H1 (cell line): ENCODE data around the gene DCBLD2. TPM values are rescaled to one million over a fixed set of nuclear protein-coding genes. Genes with fewer than 3 reads are reported as not detected.

Experiments
- CTCF ChIA-PET: fragments of 300-600 bp; sonication (Branson Sonifier 250); formaldehyde crosslinking; loops from one replicate; lab custom pipeline; 2021; ENCODE audit not compliant: partially characterized antibody; lab: Charles Lee
- POLR2A ChIA-PET: fragments of 300-600 bp; sonication (Branson Sonifier 250); formaldehyde crosslinking; loops from one replicate; lab custom pipeline; 2021; ENCODE audit warnings: inconsistent platforms; ENCODE audit not compliant: partially characterized antibody; lab: Charles Lee
- DNase-seq, 2 experiments: peaks; one replicate each; pipeline versions ENCODE4 v3.0.0 to v3.0.0-alpha.2; 2010 to 2022; ENCODE audit warnings: low spot score in 2 of 2, low read depth in 1 of 2, mixed read lengths in 1 of 2
- FAIRE-seq: peaks from 2 replicates; lab custom pipeline; 2011; peaks lifted over from hg19 to GRCh38; lab: Jason Lieb, UNC
- H2AFZ ChIP-seq: 2 replicates; pipeline ENCODE4 v1.8.1; 2012; ENCODE audit warnings: low read length, inconsistent platforms
- H2AK5ac ChIP-seq: 2 replicates; pipeline ENCODE4 v1.6.1; 2013; ENCODE audit warnings: low read depth, low read length
- H2BK120ac ChIP-seq: replicated peaks from 2 replicates; pipeline ENCODE3; 2013; ENCODE audit warnings: low read depth, low read length, inconsistent platforms
- H2BK12ac ChIP-seq: 2 replicates; pipeline ENCODE4 v1.6.1; 2013; ENCODE audit warnings: low read depth, low read length
- H2BK15ac ChIP-seq: 2 replicates; pipeline ENCODE4 v1.6.1; 2013; ENCODE audit warnings: low read length
- H2BK20ac ChIP-seq: 2 replicates; pipeline ENCODE4 v1.6.1; 2013; ENCODE audit warnings: low read length
- H2BK5ac ChIP-seq: 2 replicates; pipeline ENCODE4 v1.6.1; 2013; ENCODE audit warnings: low read depth, low read length
- H3K14ac ChIP-seq: 2 replicates; pipeline ENCODE4 v1.6.1; 2013; ENCODE audit warnings: inconsistent platforms; ENCODE audit not compliant: insufficient read length
- H3K18ac ChIP-seq: 2 replicates; pipeline ENCODE4 v1.6.1; 2013; ENCODE audit warnings: low read length; ENCODE audit errors: extremely low read depth
- H3K23ac ChIP-seq: 2 replicates; pipeline ENCODE4 v1.6.1; 2013; ENCODE audit warnings: inconsistent platforms; ENCODE audit not compliant: insufficient read length
- H3K23me2 ChIP-seq: 2 replicates; pipeline ENCODE4 v1.6.1; 2013; ENCODE audit warnings: low read depth, low read length
- H3K27ac ChIP-seq: 2 replicates; pipeline ENCODE4 v1.6.1; 2011; ENCODE audit warnings: low read depth, low read length, inconsistent platforms
- H3K27me3 ChIP-seq, 4 experiments: replicated peaks in 1 of 4; 1 replicate in 1 of 4; 2 replicates in 3 of 4; pipeline versions ENCODE4 v1.6.1 to v1.8.1; 2011 to 2013; ENCODE audit warnings: low read length in 3 of 4, mild to moderate bottlenecking in 3 of 4, inconsistent platforms in 2 of 4, mixed read lengths in 2 of 4, moderate library complexity in 1 of 4; ENCODE audit not compliant: control insufficient read depth in 3 of 4, insufficient read depth in 3 of 4; ENCODE audit errors: extremely low read depth in 1 of 4
- H3K36me3 ChIP-seq, 4 experiments: 2 replicates each; pipeline versions ENCODE4 v1.6.1 to v1.8.1; 2011 to 2013; ENCODE audit warnings: mild to moderate bottlenecking in 4 of 4, low read length in 3 of 4, moderate library complexity in 2 of 4, control low read depth in 1 of 4, inconsistent platforms in 1 of 4; ENCODE audit not compliant: insufficient read depth in 4 of 4, control insufficient read depth in 2 of 4
- H3K4ac ChIP-seq: replicated peaks from 2 replicates; pipeline ENCODE3; 2013; ENCODE audit warnings: low read length, low read depth, mixed read lengths, inconsistent platforms; ENCODE audit not compliant: insufficient read length
- H3K4me1 ChIP-seq, 4 experiments: replicated peaks in 1 of 4; 1 replicate in 1 of 4; 2 replicates in 3 of 4; pipeline versions ENCODE4 v1.6.1 to v1.8.1; 2011 to 2013; ENCODE audit warnings: low read length in 3 of 4, inconsistent platforms in 2 of 4, mixed read lengths in 1 of 4; ENCODE audit not compliant: insufficient read depth in 4 of 4, control insufficient read depth in 3 of 4
- H3K4me2 ChIP-seq, 2 experiments: 2 replicates each; pipeline versions ENCODE4 v1.6.1 to v1.8.1; 2011 to 2013; ENCODE audit warnings: low read depth in 2 of 2, low read length in 2 of 2, control low read depth in 1 of 2, inconsistent platforms in 1 of 2, mild to moderate bottlenecking in 1 of 2; ENCODE audit not compliant: insufficient read depth in 1 of 2
- H3K4me3 ChIP-seq, 4 experiments: fragments of 200-600, 300-600 bp in 1 of 4; sonication (generic), shearing (Covaris generic), sonication (Bioruptor Twin) in 1 of 4; 2 replicates each; pipeline versions ENCODE4 v1.5.1 to v1.8.1; 2011 to 2016; ENCODE audit warnings: low read length in 4 of 4, low read depth in 3 of 4, control low read depth in 2 of 4, inconsistent platforms in 2 of 4, mild to moderate bottlenecking in 2 of 4, mixed read lengths in 1 of 4, moderate library complexity in 1 of 4; ENCODE audit not compliant: insufficient read depth in 2 of 4; ENCODE audit errors: extremely low read depth in 1 of 4
- H3K56ac ChIP-seq: replicated peaks from 2 replicates; pipeline ENCODE3; 2013; ENCODE audit warnings: low read depth, mild to moderate bottlenecking, mixed read lengths, low read length, inconsistent platforms; ENCODE audit not compliant: insufficient read length
- H3K79me1 ChIP-seq: 2 replicates; pipeline ENCODE4 v1.6.1; 2013; ENCODE audit warnings: low read depth, low read length, control low read depth
- H3K79me2 ChIP-seq, 2 experiments: 2 replicates each; pipeline versions ENCODE4 v1.6.1 to v1.8.1; 2012 to 2013; ENCODE audit warnings: low read length in 2 of 2, mild to moderate bottlenecking in 2 of 2, inconsistent platforms in 1 of 2; ENCODE audit not compliant: insufficient read depth in 2 of 2, control insufficient read depth in 1 of 2
- H3K9ac ChIP-seq, 4 experiments: replicated peaks in 1 of 4; 1 replicate in 1 of 4; 2 replicates in 3 of 4; pipeline versions ENCODE4 v1.6.1 to v1.8.1; 2011 to 2013; ENCODE audit warnings: low read depth in 3 of 4, low read length in 3 of 4, control low read depth in 2 of 4, mild to moderate bottlenecking in 2 of 4, moderate library complexity in 2 of 4, inconsistent platforms in 1 of 4; ENCODE audit errors: extremely low read depth in 1 of 4
- H3K9me3 ChIP-seq, 2 experiments: 2 replicates each; pipeline versions ENCODE4 v1.6.1 to v1.8.1; 2012 to 2013; ENCODE audit warnings: mild to moderate bottlenecking in 2 of 2, moderate library complexity in 2 of 2, control low read depth in 1 of 2, inconsistent platforms in 1 of 2, low read depth in 1 of 2, low read length in 1 of 2, mixed read lengths in 1 of 2; ENCODE audit not compliant: insufficient read depth in 2 of 2
- H4K20me1 ChIP-seq, 2 experiments: replicated peaks in 1 of 2; 2 replicates each; pipeline versions ENCODE3 to v1.8.1; 2011 to 2013; ENCODE audit warnings: inconsistent platforms in 2 of 2, low read length in 2 of 2, mild to moderate bottlenecking in 1 of 2; ENCODE audit not compliant: insufficient read depth in 2 of 2, control insufficient read depth in 1 of 2
- H4K5ac ChIP-seq: 2 replicates; pipeline ENCODE4 v1.6.1; 2013; ENCODE audit warnings: low read length, low read depth, mixed read lengths, inconsistent platforms; ENCODE audit not compliant: insufficient read length
- H4K8ac ChIP-seq: 2 replicates; pipeline ENCODE4 v1.8.0; 2013; ENCODE audit warnings: mild to moderate bottlenecking, moderate library complexity, low read length, inconsistent platforms; ENCODE audit not compliant: insufficient read depth; ENCODE audit errors: extremely low read depth
- H4K91ac ChIP-seq: replicated peaks from 2 replicates; pipeline ENCODE3; 2013; ENCODE audit warnings: low read length, mixed read lengths, inconsistent platforms; ENCODE audit not compliant: insufficient read length
- CHD2 ChIP-seq: IDR thresholded peaks from 2 replicates; pipeline ENCODE4 v1.6.1; 2012; ENCODE audit warnings: low read length, improper control_type of control experiment
- GTF2F1 ChIP-seq: IDR thresholded peaks from 2 replicates; pipeline ENCODE4 v1.6.1; 2012; ENCODE audit warnings: low read depth, low read length, improper control_type of control experiment, borderline replicate concordance
- HDAC2 ChIP-seq, 2 experiments: fragments of 300-600 bp in 1 of 2; sonication (generic) in 1 of 2; IDR thresholded peaks; 2 replicates each; pipeline ENCODE4 v1.6.1; 2011 to 2012; ENCODE audit warnings: low read depth in 2 of 2, low read length in 2 of 2, mild to moderate bottlenecking in 2 of 2, moderate library complexity in 2 of 2, borderline replicate concordance in 1 of 2, inconsistent platforms in 1 of 2
- JUND ChIP-seq: IDR thresholded peaks from 2 replicates; pipeline ENCODE4 v1.6.1; 2011; ENCODE audit warnings: mild to moderate bottlenecking, improper control_type of control experiment, low read length
- NANOG ChIP-seq: IDR thresholded peaks from 2 replicates; pipeline ENCODE4 v1.6.1; 2011; ENCODE audit warnings: low read length, low read depth, mild to moderate bottlenecking, inconsistent platforms; ENCODE audit not compliant: insufficient read depth, poor library complexity, severe bottlenecking
- POU5F1 ChIP-seq: IDR thresholded peaks from 2 replicates; pipeline ENCODE4 v1.6.1; 2011; ENCODE audit warnings: low read depth, mild to moderate bottlenecking, low read length, moderate library complexity
- SUZ12 ChIP-seq: fragments of 200-600 bp; sonication (generic); IDR thresholded peaks from 2 replicates; pipeline ENCODE4 v1.6.1; 2012; ENCODE audit warnings: mild to moderate bottlenecking, inconsistent platforms, low read length, moderate library complexity, mixed read lengths
- TAF7 ChIP-seq: optimal IDR thresholded peaks from 2 replicates; pipeline ENCODE3; 2011; ENCODE audit warnings: low read depth, mild to moderate bottlenecking, inconsistent platforms, low read length, moderate library complexity, borderline replicate concordance
- WGBS, 2 experiments: shearing (Covaris generic) in 1 of 2; methylation state at CpG; one replicate each; pipeline versions ENCODE4 v1.1.6 to v1.1.7; 2013 to 2015; ENCODE audit warnings: low lambda C conversion rate in 2 of 2, mixed read lengths in 2 of 2, inconsistent platforms in 1 of 2, low coverage in 1 of 2, missing lambda C conversion rate in 1 of 2; ENCODE audit not compliant: insufficient replicate concordance in 2 of 2, insufficient coverage in 1 of 2, insufficient read length in 1 of 2; ENCODE audit errors: extremely low coverage in 1 of 2, missing lambda C conversion rate in 1 of 2; 5-methylcytosine and 5-hydroxymethylcytosine counted together
- polyA plus RNA-seq, 7 experiments: library from polyadenylated mRNA; depleted of rRNA in 3 of 7; stranded (reverse) in 5 of 7; unstranded in 2 of 7; fragments of >200 nt in 5 of 7; fragments of 200-250 nt in 2 of 7; gene quantifications; 1 replicate in 5 of 7; 2 replicates in 1 of 7; 4 replicates in 1 of 7; pipeline versions ENCODE4 v1.2.1 to v1.2.3, GENCODE V29; 2011 to 2013; ENCODE audit warnings: missing spikeins in 2 of 7, mixed read lengths in 2 of 7
- total RNA-seq: library from RNA; stranded (reverse); fragmentation: NEBNext Ultra II Directional; extraction: Animal tissue kit (Norgen Biotek cat#: 25700); gene quantifications from 2 replicates; pipeline ENCODE4 v1.2.1, GENCODE V29; 2021

The DCBLD2 gene
- total and polyA plus RNA-seq, 2 of the 8 experiments (the other 6 are each of a cell fraction or from before 2014, with no cell fraction given): 19.6 to 63.8 TPM

GRCh38 chr3:98902351-98902740 is 851 bp upstream of the DCBLD2 start:
- Histone ChIP-seq H3K27ac (peak overlapping the region; percentile 19; the same call in 1 of the 2 replicates), H3K79me1 (no peaks in the 10 kb centered on the region), H3K14ac (no peak overlapping the region), H3K4ac (peak overlapping the region; percentile 55), H4K91ac (no peak overlapping the region), H3K4me3 (peak overlapping the region; percentile 35 to 100 (median 42); a peak in 7 of 8 replicates), H3K4me2 (peak overlapping the region; percentile 70 to 81), H4K5ac (no peak overlapping the region), H3K23ac (no peak overlapping the region), H3K27me3 (no peaks in the 10 kb centered on the region), H3K9ac (peak overlapping the region in 2 of 4 experiments; percentile 42 to 79; a peak in 1 of 7 replicates), H2BK15ac (no peak overlapping the region), H2AK5ac (no peak overlapping the region), H2BK5ac (no peak overlapping the region; the same call in 1 of the 2 replicates), H3K56ac (no peak overlapping the region), H2AFZ (peak overlapping the region; percentile 47; the same call in 1 of the 2 replicates), H4K8ac (no peak overlapping the region), H4K20me1 (peaks cover 0 to 5% of the 10 kb centered on the region in 2 experiments), H2BK20ac (no peak overlapping the region), H3K9me3 (no peaks in the 10 kb centered on the region), H3K4me1 (peaks cover 0 to 11% (median 4%) of the 10 kb centered on the region in 4 experiments; a peak in 4 of 7 replicates), H2BK120ac (no peak overlapping the region), H3K79me2 (peaks cover 0 to 35% of the 10 kb centered on the region in 2 experiments; a peak in 3 of 4 replicates), H2BK12ac (no peak overlapping the region), H3K18ac (0 out of 2 replicates have a peak overlapping the region, but pooled peaks have one; percentile 28), H3K36me3 (no peaks in the 10 kb centered on the region), H3K23me2 (no peaks in the 10 kb centered on the region; the same call in none of the 2 replicates)
- CTCF ChIA-PET: interaction anchor here (0.9 to 3.3 kb wide), 3 partner anchors 86 to 92 kb away, joined by 3 to 15 read pairs (median 3); no protein-coding TSS in a partner anchor
- POLR2A ChIA-PET: interaction anchor here (0.7 to 4.5 kb wide), 3 partner anchors 12 to 51 kb away, joined by 3 to 54 read pairs (median 21); no protein-coding TSS in a partner anchor
- FAIRE-seq: no peak
- DNase-seq: no peak
- 29% methylated on average over 4 of the region's 4 CpGs; no CpG with 5 or more reads in 1 of the 2 experiments for WGBS, 2 experiments
- TF ChIP-seq GTF2F1: no peak
- no peak for TF ChIP-seq SUZ12
- TF ChIP-seq POU5F1: no peak
- no peak for TF ChIP-seq HDAC2 (IDR thresholded peaks at IDR 0.05; ENCODE audit: borderline replicate concordance in 1 of 2, low read depth in 2 of 2, low read length in 2 of 2)
- TF ChIP-seq NANOG: no peak
- no peak for TF ChIP-seq CHD2
- no peak for TF ChIP-seq TAF7
- no peak for TF ChIP-seq JUND
